ENCODE data around the gene MYO1G. TPM values are rescaled to one million over a fixed set of nuclear protein-coding genes. Genes with fewer than 3 reads are reported as not detected.
A peak's percentile ranks its signal among the peaks of the same experiment; 100 is the strongest.

Gene MYO1G
- total RNA-seq, 2 experiments from 2014 or later, result 399 to 403 TPM

DNA sequence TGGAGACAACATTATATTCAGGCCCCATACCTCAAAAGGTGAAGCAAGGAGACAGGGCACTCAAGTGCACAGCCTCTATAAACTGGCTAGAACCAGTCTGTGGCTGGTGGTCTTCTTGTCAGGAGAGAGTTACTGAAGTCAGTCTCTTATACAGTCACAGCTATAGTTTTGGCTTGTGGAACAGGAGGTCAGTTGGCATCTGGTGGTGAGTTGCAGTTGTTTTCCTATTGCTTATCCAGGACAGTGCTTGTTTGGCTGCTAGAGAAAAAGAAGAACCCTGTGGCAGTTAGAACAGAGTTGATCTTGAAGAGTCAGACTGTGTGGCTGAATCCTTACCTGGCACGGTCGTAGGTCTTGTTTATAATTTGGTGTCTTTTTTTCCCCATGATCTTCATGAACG, 38.4 kb upstream of the MYO1G start:
- POLR2A ChIA-PET, result no interaction called here
- Mint-ChIP-seq H3K4me1 (ENCODE audit: low read depth) (peaks cover 38% of the 10 kb centered on the region), H3K9me3 (no peaks in the 10 kb centered on the region), H3K27me3 (no peaks in the 10 kb centered on the region), H3K36me3 (ENCODE audit: low read depth) (peaks cover 41% of the 10 kb centered on the region), H3K27ac (peak overlapping the region; percentile 1), H3K4me3 (no peak overlapping the region)
- intact Hi-C loops (cut with micrococcal nuclease), result no loop called here
- TF ChIP-seq CTCF (IDR thresholded peaks at IDR 0.05), result no peak
- no peak for ATAC-seq
- CTCF ChIA-PET, result no interaction called here
- DNase-seq, result no peak

DNA sequence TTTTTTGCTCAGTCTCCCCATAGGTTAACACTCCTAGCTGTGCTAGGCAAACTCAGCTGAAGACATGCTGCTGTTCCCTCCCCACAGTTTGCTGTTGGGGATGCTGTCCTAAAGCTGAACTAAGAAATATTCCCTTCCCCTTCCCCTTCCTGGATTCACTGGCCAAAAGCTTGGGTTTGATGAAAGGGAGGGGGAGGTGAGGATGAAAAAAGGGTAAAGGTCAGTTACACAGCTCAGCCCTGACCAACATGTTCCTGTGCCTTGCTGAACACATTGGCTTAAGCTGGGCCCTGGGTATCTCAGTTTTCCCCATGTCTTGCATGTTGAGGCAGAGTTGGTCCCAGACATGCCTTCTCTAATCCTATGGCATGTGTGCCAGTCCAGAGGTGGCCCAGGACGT, 36.5 kb upstream of the MYO1G start:
- CTCF ChIA-PET, result interaction anchor here (0.8 to 1.2 kb wide), 3 partner anchors 11 to 120 kb away, joined by 3 to 5 read pairs (median 3); no protein-coding TSS in a partner anchor

GRCh38 chr7:45013465-45013967, 34.7 kb upstream of the MYO1G start:
- H3K27ac Mint-ChIP-seq, result no peak overlapping the region
- peak; percentile 20 for ATAC-seq

More for the DNA sequence above, 36.5 kb upstream of the MYO1G start:
- H3K36me3 Mint-ChIP-seq (ENCODE audit: low read depth), result peaks cover 43% of the 10 kb centered on the region
- H3K4me3 Mint-ChIP-seq, result no peak overlapping the region
- H3K4me1 Mint-ChIP-seq (ENCODE audit: low read depth), result peaks cover 27% of the 10 kb centered on the region
- POLR2A ChIA-PET, result interaction anchor here (0.9 kb wide), 2 partner anchors 13 to 90 kb away, joined by 3 to 4 read pairs; no protein-coding TSS in a partner anchor
- no peaks in the 10 kb centered on the region for H3K9me3 Mint-ChIP-seq
- H3K27me3 Mint-ChIP-seq, result no peaks in the 10 kb centered on the region
- ATAC-seq, result no peak
- no peak for DNase-seq
- no peak for TF ChIP-seq CTCF (IDR thresholded peaks at IDR 0.05)
- peak overlapping the region; percentile 37 for H3K27ac Mint-ChIP-seq
- intact Hi-C loops (cut with micrococcal nuclease), result no loop called here

DNA sequence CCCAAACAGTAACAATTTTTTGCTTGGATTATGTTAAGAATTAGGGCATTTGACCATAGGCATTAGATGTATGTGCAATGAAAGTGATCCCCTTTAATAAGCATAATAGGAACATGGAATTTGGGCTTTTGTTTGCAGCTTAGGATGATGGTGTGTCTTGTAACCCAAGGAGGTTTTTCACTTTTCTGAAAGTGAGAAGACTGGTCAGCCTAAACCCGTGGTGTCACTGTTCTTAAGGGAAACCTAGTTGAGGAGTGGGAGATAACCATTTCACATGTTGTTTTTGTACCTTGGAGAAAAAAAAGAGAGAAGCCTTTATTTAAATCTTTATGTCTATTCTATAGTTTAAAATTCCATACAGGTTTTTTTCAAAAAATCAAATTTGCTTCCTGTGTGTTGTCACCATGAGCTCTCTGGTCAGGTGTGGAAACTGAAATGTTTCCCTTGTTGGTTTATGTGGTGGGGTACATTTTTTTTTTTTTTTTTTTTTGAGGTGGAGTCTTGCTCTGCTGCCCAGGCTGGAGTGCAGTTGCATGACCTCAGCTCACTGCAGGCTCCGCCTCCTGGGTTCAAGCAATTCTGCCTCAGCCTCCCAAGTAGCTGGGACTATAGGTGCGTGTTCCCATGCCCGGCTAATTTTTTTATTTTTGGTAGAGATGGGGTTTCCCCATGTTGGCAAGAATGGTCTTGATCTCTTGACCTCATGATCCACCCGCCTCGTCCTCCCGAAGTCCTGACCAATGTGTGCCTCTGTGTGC, 28.9 kb upstream of the MYO1G start:
- Mint-ChIP-seq H3K4me3 (no peak overlapping the region), H3K27ac (peak overlapping the region; percentile 40), H3K4me1 (ENCODE audit: low read depth) (peaks cover 60% of the 10 kb centered on the region), H3K36me3 (ENCODE audit: low read depth) (peaks cover 51% of the 10 kb centered on the region), H3K9me3 (no peaks in the 10 kb centered on the region), H3K27me3 (no peaks in the 10 kb centered on the region)
- DNase-seq (peak; percentile 27), ATAC-seq (peak; percentile 66)
- intact Hi-C loops (cut with micrococcal nuclease), result no loop called here
- TF ChIP-seq CTCF (IDR thresholded peaks at IDR 0.05), result no peak
- ChIA-PET POLR2A (interaction anchor here (0.9 to 1.1 kb wide), 2 partner anchors 21 to 29 kb away, joined by 3 to 5 read pairs; partner anchors contain the start of gene MYO1G), CTCF (interaction anchor here (1.4 kb wide), 1 partner anchor 129 kb away, joined by 3 read pairs; no protein-coding TSS in a partner anchor)

More at GRCh38 chr7:45013465-45013967, 34.7 kb upstream of the MYO1G start:
- intact Hi-C loops (cut with micrococcal nuclease), result no loop called here
- Mint-ChIP-seq H3K27me3 (no peaks in the 10 kb centered on the region), H3K4me1 (ENCODE audit: low read depth) (peaks cover 40% of the 10 kb centered on the region), H3K36me3 (ENCODE audit: low read depth) (peaks cover 56% of the 10 kb centered on the region), H3K4me3 (no peak overlapping the region), H3K9me3 (no peaks in the 10 kb centered on the region)
- ChIA-PET POLR2A (interaction anchor here (1.0 to 4.0 kb wide), 3 partner anchors 12 to 34 kb away, joined by 3 to 12 read pairs (median 4); partner anchors contain the start of gene CCM2), CTCF (interaction anchor here (1.8 kb wide), 1 partner anchor 12 kb away, joined by 5 read pairs; no protein-coding TSS in a partner anchor)
- no peak for TF ChIP-seq CTCF (IDR thresholded peaks at IDR 0.05)
- DNase-seq, result no peak

GRCh38 chr7:45007106-45007505, 28.3 kb upstream of the MYO1G start:
- CTCF ChIA-PET, result no interaction called here
- H3K27me3 Mint-ChIP-seq, result no peaks in the 10 kb centered on the region
- TF ChIP-seq CTCF (IDR thresholded peaks at IDR 0.05), result no peak
- intact Hi-C loops (cut with micrococcal nuclease), result no loop called here
- POLR2A ChIA-PET, result interaction anchor here (1.1 kb wide), 1 partner anchor 28 kb away, joined by 5 read pairs; the partner anchor contains the start of gene MYO1G
- peak overlapping the region; percentile 39 for H3K27ac Mint-ChIP-seq
- peaks cover 60% of the 10 kb centered on the region for H3K4me1 Mint-ChIP-seq (ENCODE audit: low read depth)
- no peak overlapping the region for H3K4me3 Mint-ChIP-seq
- H3K9me3 Mint-ChIP-seq, result no peaks in the 10 kb centered on the region
- H3K36me3 Mint-ChIP-seq (ENCODE audit: low read depth), result peaks cover 48% of the 10 kb centered on the region
- no peak for DNase-seq
- no peak for ATAC-seq
